ENCODE data around the gene GBE1.
A peak's percentile ranks its signal among the peaks of the same experiment; 100 is the strongest.

Gene GBE1

GRCh38 chr3:81760924-81761903 is at the start of gene GBE1 (continued):
- TF ChIP-seq CTCF (tag by site-specific recombination; IDR thresholded peaks at IDR 0.05) (0 out of 2 replicates have a peak, but pooled peaks have one; percentile 19), ZNF639 (tag by site-specific recombination; IDR thresholded peaks at IDR 0.05) (no peak), ZNF785 (tag by site-specific recombination; IDR thresholded peaks at IDR 0.05) (no peak), ZXDB (tag by site-specific recombination; IDR thresholded peaks at IDR 0.05) (peak; percentile 82), ZNF48 (tag by site-specific recombination; IDR thresholded peaks at IDR 0.05) (no peak), KLF17 (tag by site-specific recombination; IDR thresholded peaks at IDR 0.05) (no peak; the same call in 1 of the 2 replicates), ZNF658 (tag by site-specific recombination; IDR thresholded peaks at IDR 0.05) (no peak), ZFP69B (tag by site-specific recombination; IDR thresholded peaks at IDR 0.05) (peak; percentile 36; the same call in 1 of the 2 replicates), ZBTB21 (tag by site-specific recombination; IDR thresholded peaks at IDR 0.05) (no peak), KLF7 (tag by site-specific recombination; IDR thresholded peaks at IDR 0.05; ENCODE audit: borderline replicate concordance) (0 out of 2 replicates have a peak, but pooled peaks have one; percentile 11), ZNF692 (tag by site-specific recombination; IDR thresholded peaks at IDR 0.05) (peak; percentile 68; the same call in 1 of the 2 replicates), ZNF155 (tag by site-specific recombination; IDR thresholded peaks at IDR 0.05) (no peak), ZNF629 (tag by site-specific recombination; IDR thresholded peaks at IDR 0.05) (peak; percentile 56), ZIC2 (tag by site-specific recombination; IDR thresholded peaks at IDR 0.05) (peak; percentile 71), ZNF449 (tag by site-specific recombination; IDR thresholded peaks at IDR 0.05) (no peak), ZNF324 (tag by site-specific recombination; IDR thresholded peaks at IDR 0.05) (peak; percentile 28; the same call in 1 of the 2 replicates), ZNF148 (tag by site-specific recombination; IDR thresholded peaks at IDR 0.05; ENCODE audit: borderline replicate concordance) (no peak), ZNF175 (tag by site-specific recombination; IDR thresholded peaks at IDR 0.05) (no peak), ZFP37 (tag by site-specific recombination; IDR thresholded peaks at IDR 0.05) (0 out of 2 replicates have a peak, but pooled peaks have one; percentile 37)
